ENCODE results near the gene REN.

DNA sequence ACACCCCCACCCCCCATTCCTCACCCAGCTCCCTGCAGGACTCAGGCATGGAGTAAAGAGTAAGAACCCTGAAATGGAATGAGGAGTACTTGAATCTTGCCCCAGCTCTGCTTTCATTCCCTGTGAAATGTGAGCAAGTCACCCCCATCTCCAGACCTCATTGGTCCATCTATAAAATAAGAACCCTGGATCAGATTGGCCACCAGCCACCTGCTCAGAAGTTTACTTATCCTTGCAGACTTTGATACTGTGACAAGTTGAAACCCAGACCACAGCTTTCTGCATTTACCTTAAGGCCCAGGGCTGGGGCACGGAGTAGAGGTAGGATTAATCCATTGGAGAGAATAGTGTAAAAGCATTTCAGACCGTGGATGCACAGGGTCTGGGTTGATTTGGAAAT is 27.9 kb upstream of the REN start:
- TF ChIP-seq, protein P1, sequence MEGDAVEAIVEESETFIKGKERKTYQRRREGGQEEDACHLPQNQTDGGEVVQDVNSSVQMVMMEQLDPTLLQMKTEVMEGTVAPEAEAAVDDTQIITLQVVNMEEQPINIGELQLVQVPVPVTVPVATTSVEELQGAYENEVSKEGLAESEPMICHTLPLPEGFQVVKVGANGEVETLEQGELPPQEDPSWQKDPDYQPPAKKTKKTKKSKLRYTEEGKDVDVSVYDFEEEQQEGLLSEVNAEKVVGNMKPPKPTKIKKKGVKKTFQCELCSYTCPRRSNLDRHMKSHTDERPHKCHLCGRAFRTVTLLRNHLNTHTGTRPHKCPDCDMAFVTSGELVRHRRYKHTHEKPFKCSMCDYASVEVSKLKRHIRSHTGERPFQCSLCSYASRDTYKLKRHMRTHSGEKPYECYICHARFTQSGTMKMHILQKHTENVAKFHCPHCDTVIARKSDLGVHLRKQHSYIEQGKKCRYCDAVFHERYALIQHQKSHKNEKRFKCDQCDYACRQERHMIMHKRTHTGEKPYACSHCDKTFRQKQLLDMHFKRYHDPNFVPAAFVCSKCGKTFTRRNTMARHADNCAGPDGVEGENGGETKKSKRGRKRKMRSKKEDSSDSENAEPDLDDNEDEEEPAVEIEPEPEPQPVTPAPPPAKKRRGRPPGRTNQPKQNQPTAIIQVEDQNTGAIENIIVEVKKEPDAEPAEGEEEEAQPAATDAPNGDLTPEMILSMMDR (conservative IDR thresholded peaks at IDR 0.05 in 1 of 2, IDR thresholded peaks at IDR 0.05 in 1 of 2; ENCODE audit: extremely low read depth in 1 of 2, insufficient read depth in 1 of 2, low read depth in 1 of 2, low read length in 2 of 2): no peak
- no peak for TF ChIP-seq EZH2 (IDR thresholded peaks at IDR 0.05; ENCODE audit: borderline replicate concordance, low read length)

Measured in mammary epithelial cell (primary cell).